Stimulated activated CD8-positive, alpha-beta memory T cell treated with anti-CD3 and anti-CD28 coated beads, Interleukin-15, amount 100 ng/mL, for 4 hours (primary cell): ENCODE data around the gene XPO6.
"Not testable (repeated sequence)": the region's sequence is repeated elsewhere in the genome, so short reads cannot be mapped to it uniquely, and the experiment has no call there.

Source experiments
- DNase-seq, 2 donors: peaks; one replicate each; pipeline ENCODE4 v3.0.0-alpha.2; 2020; ENCODE audit warnings: low read depth in 2 of 2

Gene XPO6

DNA sequence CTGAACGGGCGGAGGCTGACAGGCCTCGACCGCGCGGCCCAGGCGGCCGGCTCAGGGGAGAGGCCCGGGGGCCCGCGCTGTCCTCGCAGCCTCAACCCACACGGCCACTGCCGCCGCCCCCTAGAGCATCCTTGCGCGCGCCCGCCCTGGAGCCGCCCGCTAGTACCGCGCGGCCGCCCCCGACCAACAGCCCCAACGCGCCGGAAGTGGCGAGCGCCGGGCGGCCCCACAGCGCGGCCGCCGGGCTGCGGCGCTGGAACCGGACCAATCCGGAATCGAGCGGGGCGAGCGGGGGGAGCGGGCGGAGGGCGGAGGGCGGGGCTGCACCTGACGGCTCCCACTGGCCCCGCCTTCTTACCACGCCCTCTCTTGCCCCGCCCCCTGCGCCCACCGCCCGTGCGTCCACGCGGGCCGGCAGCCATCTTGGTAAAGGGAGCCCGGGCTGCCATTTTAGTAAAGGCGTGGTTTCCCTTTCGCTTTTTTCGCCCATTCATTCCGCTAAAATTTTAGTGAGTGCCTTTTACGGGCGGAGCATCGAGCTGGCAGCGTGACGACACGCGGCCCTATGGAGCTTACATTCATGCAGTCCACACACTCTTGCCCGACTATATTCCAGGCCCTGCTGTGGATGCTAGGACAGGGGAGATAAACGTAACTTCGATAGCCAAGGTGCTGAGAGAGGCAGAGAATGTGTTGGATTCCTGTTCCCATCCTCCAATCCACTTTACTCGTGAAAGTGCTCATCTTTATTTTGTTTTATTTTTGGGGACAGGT lies at the start of gene XPO6:
Gene XPO6 (minus strand): TSS at position 208 of the 774 bp plus-strand sequence. CDS start 597 bp downstream, outside the sequence.
- DNase-seq = peak; percentile 95 to 98

DNA sequence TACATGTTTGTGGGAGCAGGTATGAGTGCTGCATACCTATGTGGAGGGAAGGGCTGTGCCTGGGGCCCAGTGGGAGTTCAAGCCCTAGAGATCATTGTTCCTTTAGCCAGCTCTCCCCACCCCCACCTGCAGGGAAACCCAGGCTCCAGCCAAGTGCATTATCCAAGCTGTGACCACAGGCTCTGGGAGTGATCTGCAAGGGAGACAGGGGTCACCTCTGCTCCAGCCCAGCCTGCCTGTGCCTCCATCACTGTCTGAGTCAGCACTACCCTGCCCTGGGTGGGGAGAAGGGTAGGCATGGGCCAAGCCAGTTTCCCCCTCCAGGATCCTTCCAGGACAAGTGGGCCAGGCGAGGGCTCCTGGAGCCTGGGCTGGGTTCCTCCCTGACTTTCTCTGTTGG lies 48.4 kb upstream of the XPO6 start:
- DNase-seq = no peak

- DNase-seq = no peak
Measured at GRCh38 chr16:28259781-28260150, 48.0 kb upstream of the XPO6 start.

- no peak for DNase-seq
Measured at GRCh38 chr16:28259091-28259780, 47.5 kb upstream of the XPO6 start.

GRCh38 chr16:28258567-28258966 lies 46.8 kb upstream of the XPO6 start:
- DNase-seq = no peak

- no peak for DNase-seq
Measured at GRCh38 chr16:28257256-28257655, 45.5 kb upstream of the XPO6 start.

DNA sequence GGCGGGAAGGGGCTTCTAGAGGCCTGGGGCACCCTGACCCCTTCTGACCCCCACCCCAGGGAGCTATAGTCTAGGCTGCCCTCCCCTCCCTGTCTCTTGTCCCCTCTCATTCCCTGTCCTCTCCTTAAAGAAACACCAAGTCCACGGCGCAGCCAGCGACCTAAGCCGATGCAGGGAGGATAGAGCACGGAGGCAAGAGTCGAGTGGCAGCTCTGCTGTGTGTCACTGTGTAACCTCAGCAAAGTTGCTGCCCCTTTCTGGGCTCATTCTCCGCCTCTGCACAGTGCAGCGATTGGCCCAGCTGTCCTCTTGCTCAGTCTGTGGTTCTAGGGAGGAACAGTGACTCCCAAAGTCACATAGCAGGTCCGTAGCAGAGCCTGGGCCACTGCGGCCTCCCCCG lies 44.1 kb upstream of the XPO6 start:
- no peak for DNase-seq

- DNase-seq = no peak
Measured at GRCh38 chr16:28254158-28254557, 42.4 kb upstream of the XPO6 start.

- DNase-seq = no peak
Measured at GRCh38 chr16:28250999-28251398, 39.2 kb upstream of the XPO6 start.

DNA sequence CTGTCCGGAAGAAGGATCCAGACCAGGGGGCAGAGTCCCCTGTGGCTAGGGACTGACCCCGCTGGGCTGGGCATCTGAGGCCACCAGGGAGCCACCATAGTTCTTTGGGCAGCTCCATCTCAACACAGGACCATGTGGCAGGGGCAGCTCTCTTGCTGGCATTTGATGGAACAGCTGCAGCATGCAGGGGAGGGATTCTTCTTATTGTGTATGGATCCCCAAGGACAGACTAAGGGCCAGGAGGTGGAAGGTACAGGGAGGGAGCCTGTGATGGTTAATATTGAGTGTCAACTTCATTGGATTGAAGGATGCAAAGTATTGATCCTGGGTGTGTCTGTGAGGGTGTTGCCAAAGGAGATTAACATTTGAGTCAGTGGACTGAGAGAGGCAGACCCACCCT lies 37.7 kb upstream of the XPO6 start:
- DNase-seq = not testable (repeated sequence)

DNA sequence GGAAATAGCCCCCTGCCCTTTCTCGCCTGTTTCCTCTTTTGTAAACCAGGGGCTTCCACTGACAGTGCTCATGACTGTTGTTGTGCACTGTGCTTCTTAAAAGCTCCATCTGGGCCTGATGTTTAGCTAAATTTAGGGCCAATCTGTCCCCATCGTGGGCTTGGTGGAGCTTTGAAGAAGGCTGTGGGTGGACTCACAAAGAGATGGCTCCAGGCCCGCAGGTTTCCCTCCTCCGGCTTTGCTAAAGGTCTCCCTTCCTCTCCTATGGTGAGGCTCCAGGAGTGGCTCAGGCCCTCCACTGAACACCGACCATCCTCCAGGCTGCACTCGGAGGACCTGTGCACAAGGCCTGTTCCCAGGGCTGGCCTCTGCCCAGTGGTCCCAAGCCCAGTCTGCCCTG lies 30.2 kb upstream of the XPO6 start:
- DNase-seq = no peak

DNA sequence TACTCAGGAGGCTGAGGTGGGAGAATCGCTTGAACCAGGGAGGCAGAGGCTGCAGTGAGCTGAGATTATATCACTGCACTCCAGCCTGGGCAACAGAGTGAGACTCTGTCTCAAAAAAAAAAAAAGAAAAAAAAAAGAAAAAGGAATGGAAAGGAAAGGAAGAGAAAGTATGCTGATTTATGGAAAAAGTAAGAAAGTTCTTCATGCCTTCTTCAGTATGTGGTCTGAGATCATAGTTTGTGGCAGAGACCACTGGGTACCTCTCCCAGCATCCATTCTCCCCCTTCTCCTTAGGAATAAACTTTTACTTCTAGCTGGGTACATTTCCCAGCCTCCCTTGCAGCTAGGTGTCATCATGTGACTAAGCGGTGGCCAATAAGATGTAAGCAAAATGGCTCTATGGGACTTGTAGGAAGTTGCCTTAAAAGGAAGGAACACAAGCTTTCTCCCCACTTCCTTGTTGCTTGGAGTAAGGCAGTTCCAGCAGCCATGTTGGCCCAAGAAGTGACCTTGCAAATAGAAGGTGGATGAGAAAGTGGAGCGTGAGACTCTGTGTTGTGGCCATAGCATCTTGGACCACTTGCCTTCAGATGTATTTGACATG lies 26.1 kb upstream of the XPO6 start:
- DNase-seq = no peak

GRCh38 chr16:28231763-28232162 lies 20.0 kb upstream of the XPO6 start:
- no peak for DNase-seq

DNA sequence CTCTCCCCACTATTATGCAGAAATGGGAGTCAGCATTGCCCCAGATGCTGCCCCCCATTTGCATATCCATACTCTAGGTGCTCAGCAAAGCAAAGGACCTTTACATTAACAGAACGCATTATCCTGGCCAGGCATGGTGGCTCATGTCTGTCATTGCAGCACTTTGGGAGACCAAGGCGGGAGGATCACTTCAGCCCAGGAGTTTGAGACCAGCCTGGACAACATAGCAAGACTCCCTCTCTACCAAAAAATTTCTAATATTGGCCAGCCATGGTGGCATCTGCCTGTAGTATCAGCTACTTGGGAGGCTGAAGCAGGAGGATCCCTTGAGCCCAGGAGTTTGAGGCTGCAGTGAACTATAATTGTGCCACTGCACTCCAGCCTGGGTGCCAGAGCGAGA lies 12.1 kb upstream of the XPO6 start:
- not testable (repeated sequence) for DNase-seq

DNA sequence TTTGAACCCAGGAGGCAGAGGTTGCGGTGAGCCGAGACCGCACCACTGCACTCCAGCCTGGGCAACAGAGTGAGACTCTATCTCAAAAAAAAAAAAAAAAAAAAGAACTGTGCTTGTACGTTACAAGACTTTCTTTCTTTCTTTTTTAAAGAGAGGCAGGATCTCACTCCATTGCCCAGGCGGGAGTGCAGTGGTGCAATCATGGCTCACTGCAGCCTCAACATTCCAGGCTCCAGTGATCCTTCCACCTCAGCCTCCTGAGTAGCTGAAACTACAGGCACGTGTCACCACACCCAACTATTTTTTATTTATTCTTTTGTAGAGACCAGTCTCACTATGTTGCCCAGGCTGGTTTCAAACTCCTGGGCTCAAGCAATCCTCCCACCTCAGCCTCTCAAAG lies 8.0 kb upstream of the XPO6 start:
- DNase-seq = not testable (repeated sequence)

GRCh38 chr16:28219282-28219681 lies 7.5 kb upstream of the XPO6 start:
- DNase-seq = no peak

GRCh38 chr16:28218109-28218508 lies 6.3 kb upstream of the XPO6 start:
- DNase-seq = peak; percentile 28 to 36

- no peak for DNase-seq
Measured at GRCh38 chr16:28217326-28217725, 5.6 kb upstream of the XPO6 start.

DNA sequence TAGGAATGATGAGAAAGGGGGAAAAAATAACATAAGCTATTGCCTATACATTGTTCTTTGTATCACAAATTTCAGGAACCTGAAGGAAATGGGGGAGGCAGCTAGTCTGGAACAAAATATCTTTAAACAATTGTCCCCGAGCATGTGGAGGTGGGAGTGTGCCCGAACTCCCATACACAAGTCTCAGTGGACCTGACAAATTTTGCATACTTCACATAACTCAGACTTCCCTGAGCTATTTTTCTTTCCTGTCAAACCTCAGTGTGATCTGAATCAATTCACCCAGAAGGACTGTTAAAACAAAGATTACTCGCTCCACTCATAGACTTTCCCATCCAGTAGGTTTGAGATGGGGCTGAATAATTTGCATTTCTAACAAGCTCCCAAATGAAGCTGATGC lies 1.6 kb upstream of the XPO6 start:
- DNase-seq = no peak

DNA sequence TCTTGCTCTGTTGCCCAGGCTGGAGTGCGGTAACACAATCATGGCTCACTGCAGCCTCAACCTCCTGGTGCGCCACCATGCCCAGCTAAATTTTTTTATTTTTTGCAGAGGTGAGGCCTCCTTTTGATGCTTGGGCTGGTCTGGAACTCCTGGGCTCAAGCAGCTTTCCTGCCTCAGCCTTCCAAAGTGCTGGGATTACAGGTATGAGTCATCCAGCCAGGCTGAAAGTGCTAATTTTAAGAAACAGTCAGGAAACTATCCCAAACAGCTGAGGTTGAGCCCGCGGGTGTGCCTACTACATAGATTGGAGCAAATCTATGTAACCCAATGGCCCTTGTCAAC lies 738 bp upstream of the XPO6 start:
- DNase-seq = no peak

- peak; percentile 43 to 51 for DNase-seq
Measured at GRCh38 chr16:28210979-28211588, 681 bp downstream of the XPO6 start.

DNA sequence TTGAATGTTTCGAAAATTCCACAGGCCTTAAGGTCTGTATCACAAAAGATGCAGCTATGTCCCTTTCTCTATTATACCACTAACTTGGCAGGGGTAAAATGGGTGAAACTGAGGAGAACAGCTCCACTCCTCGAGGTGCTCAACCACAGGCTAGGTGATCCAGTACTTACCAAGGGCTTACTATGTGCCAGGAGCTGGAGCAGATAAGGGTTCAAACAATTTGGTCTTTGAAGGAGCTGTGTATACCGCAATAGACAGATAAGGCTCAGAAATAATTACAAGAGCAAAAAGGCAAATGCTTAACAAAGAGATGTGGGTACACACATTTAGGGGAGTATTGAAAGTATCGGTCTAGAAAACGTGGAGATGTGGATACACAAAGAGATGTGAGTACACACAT lies 1.5 kb downstream of the XPO6 start:
- no peak for DNase-seq

DNA sequence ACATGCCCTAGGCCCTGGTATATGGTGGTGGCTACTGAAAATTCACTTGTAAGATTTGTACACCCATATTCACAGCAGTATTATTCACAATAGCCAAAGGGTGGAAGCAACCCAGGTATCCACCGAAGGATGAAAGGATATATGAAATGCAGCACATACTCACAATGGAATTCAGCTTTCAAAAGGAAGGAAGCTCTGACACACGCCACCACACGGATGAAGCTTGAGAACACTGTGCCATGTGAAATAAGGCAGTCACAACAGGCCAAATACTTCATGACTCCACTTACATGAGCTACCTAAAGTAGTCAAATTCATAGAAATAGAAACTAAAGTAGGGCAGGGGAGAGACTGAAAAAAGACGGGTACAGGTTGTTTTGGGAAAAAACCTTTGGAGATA lies 2.9 kb downstream of the XPO6 start:
- no peak for DNase-seq
